PFSK-1 (cell line): Measurements from ENCODE around the gene HAPLN1.

Source experiments
- FOXP2 ChIP-seq: optimal IDR thresholded peaks from 2 replicates; pipeline ENCODE3; 2011; ENCODE audit warnings: borderline replicate concordance, control low read depth, inconsistent platforms; ENCODE audit not compliant: insufficient read depth; ENCODE audit errors: extremely low read length, extremely low read depth
- POLR2AphosphoS5 ChIP-seq: IDR thresholded peaks from 2 replicates; pipeline ENCODE4 v1.6.1; 2012; ENCODE audit warnings: low read depth, mild to moderate bottlenecking, control low read depth, low read length, moderate library complexity
- REST ChIP-seq, 2 experiments: IDR thresholded peaks; 2 replicates each; pipeline versions ENCODE4 v1.6.1 to v1.8.0; 2011 to 2012; ENCODE audit warnings: low read depth in 2 of 2, low read length in 2 of 2, control low read depth in 1 of 2, inconsistent platforms in 1 of 2, mild to moderate bottlenecking in 1 of 2, moderate library complexity in 1 of 2; ENCODE audit not compliant: insufficient read depth in 1 of 2
- SIN3A ChIP-seq: IDR thresholded peaks from 2 replicates; pipeline ENCODE4 v1.6.1; 2012; ENCODE audit warnings: mild to moderate bottlenecking, low read length, moderate library complexity, borderline replicate concordance; ENCODE audit not compliant: insufficient read depth
- TAF1 ChIP-seq: IDR thresholded peaks from 2 replicates; pipeline ENCODE4 v1.6.1; 2012; ENCODE audit warnings: low read length, control low read depth, borderline replicate concordance; ENCODE audit not compliant: insufficient read depth

The HAPLN1 gene

GRCh38 chr5:83718936-83719495 lies 1.6 kb downstream of the HAPLN1 start:
- TF ChIP-seq REST (IDR thresholded peaks at IDR 0.05; ENCODE audit: insufficient read depth in 1 of 2, low read depth in 2 of 2, low read length in 2 of 2), result no peak
- TF ChIP-seq POLR2AphosphoS5, result no peak
- no peak for TF ChIP-seq SIN3A
- TF ChIP-seq FOXP2, result no peak
- no peak for TF ChIP-seq TAF1

- TF ChIP-seq FOXP2, result no peak
- TF ChIP-seq SIN3A, result no peak
- TF ChIP-seq REST (IDR thresholded peaks at IDR 0.05; ENCODE audit: insufficient read depth in 1 of 2, low read depth in 2 of 2, low read length in 2 of 2), result no peak
- no peak for TF ChIP-seq POLR2AphosphoS5
- no peak for TF ChIP-seq TAF1
These were observed 2.3 kb downstream of the HAPLN1 start for GRCh38 chr5:83718195-83718825.

GRCh38 chr5:83715236-83716065 lies 5.2 kb downstream of the HAPLN1 start:
- no peak for TF ChIP-seq REST (IDR thresholded peaks at IDR 0.05; ENCODE audit: insufficient read depth in 1 of 2, low read depth in 2 of 2, low read length in 2 of 2)
- TF ChIP-seq POLR2AphosphoS5, result no peak
- no peak for TF ChIP-seq FOXP2
- no peak for TF ChIP-seq TAF1
- no peak for TF ChIP-seq SIN3A

GRCh38 chr5:83714810-83715209 lies 5.8 kb downstream of the HAPLN1 start:
- TF ChIP-seq TAF1 (no peak), SIN3A (no peak)

GRCh38 chr5:83711982-83712601 lies 8.6 kb downstream of the HAPLN1 start:
- TF ChIP-seq REST (IDR thresholded peaks at IDR 0.05; ENCODE audit: insufficient read depth in 1 of 2, low read depth in 2 of 2, low read length in 2 of 2) (no peak), TAF1 (no peak), FOXP2 (no peak), POLR2AphosphoS5 (no peak), SIN3A (no peak)
